ENCODE results near the gene GABPB2. TPM values are rescaled to one million over a fixed set of nuclear protein-coding genes. Genes with fewer than 3 reads are reported as not detected.

GABPB2 gene
- total and polyA plus RNA-seq, 2 of the 13 experiments (the other 11 are each of a cell fraction or from before 2014, with no cell fraction given): 0.09 TPM; not detected in 1

GRCh38 chr1:151048645-151049032 is 21.9 kb upstream of the GABPB2 start (continued):
- no peak for TF ChIP-seq ZNF441 (CRISPR knock-in tag; IDR thresholded peaks at IDR 0.05; ENCODE audit: borderline replicate concordance)
- no peak for TF ChIP-seq KLF11 (CRISPR knock-in tag; IDR thresholded peaks at IDR 0.05)
- TF ChIP-seq ZNF660 (CRISPR knock-in tag; IDR thresholded peaks at IDR 0.05; ENCODE audit: borderline replicate concordance, low read depth): no peak
- 0 out of 2 replicates have a peak, but pooled peaks have one; percentile 30 for TF ChIP-seq FOXO4 (CRISPR knock-in tag; conservative IDR thresholded peaks at IDR 0.05)
- TF ChIP-seq ZNF557 (CRISPR knock-in tag; IDR thresholded peaks at IDR 0.05): no peak
- TF ChIP-seq ZNF749 (CRISPR knock-in tag; IDR thresholded peaks at IDR 0.05; ENCODE audit: borderline replicate concordance): 0 out of 2 replicates have a peak, but pooled peaks have one; percentile 16
- TF ChIP-seq ZNF496 (CRISPR knock-in tag; IDR thresholded peaks at IDR 0.05; ENCODE audit: insufficient replicate concordance): no peak
- TF ChIP-seq LCORL (IDR thresholded peaks at IDR 0.05): no peak
- TF ChIP-seq LCORL (CRISPR knock-in tag; IDR thresholded peaks at IDR 0.05): 0 out of 2 replicates have a peak, but pooled peaks have one; percentile 74
- 0 out of 2 replicates have a peak, but pooled peaks have one; percentile 2 for TF ChIP-seq ZBTB7A (CRISPR knock-in tag; IDR thresholded peaks at IDR 0.05)
- 0 out of 2 replicates have a peak, but pooled peaks have one; percentile 13 for TF ChIP-seq MYNN (CRISPR knock-in tag; IDR thresholded peaks at IDR 0.05; ENCODE audit: low read depth)
- 0 out of 2 replicates have a peak, but pooled peaks have one; percentile 76 for TF ChIP-seq ZBTB7B (CRISPR knock-in tag; IDR thresholded peaks at IDR 0.05)
- 0 out of 2 replicates have a peak, but pooled peaks have one; percentile 43 for TF ChIP-seq ZNF687 (CRISPR knock-in tag; IDR thresholded peaks at IDR 0.05)
